Measurements from ENCODE around the gene CLBA1.

- TF ChIP-seq, protein P1, sequence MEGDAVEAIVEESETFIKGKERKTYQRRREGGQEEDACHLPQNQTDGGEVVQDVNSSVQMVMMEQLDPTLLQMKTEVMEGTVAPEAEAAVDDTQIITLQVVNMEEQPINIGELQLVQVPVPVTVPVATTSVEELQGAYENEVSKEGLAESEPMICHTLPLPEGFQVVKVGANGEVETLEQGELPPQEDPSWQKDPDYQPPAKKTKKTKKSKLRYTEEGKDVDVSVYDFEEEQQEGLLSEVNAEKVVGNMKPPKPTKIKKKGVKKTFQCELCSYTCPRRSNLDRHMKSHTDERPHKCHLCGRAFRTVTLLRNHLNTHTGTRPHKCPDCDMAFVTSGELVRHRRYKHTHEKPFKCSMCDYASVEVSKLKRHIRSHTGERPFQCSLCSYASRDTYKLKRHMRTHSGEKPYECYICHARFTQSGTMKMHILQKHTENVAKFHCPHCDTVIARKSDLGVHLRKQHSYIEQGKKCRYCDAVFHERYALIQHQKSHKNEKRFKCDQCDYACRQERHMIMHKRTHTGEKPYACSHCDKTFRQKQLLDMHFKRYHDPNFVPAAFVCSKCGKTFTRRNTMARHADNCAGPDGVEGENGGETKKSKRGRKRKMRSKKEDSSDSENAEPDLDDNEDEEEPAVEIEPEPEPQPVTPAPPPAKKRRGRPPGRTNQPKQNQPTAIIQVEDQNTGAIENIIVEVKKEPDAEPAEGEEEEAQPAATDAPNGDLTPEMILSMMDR (conservative IDR thresholded peaks at IDR 0.05; ENCODE audit: low read length): no peak
- no peak for TF ChIP-seq EZH2phosphoT487 (IDR thresholded peaks at IDR 0.05; ENCODE audit: borderline replicate concordance)
Measured at GRCh38 chr14:105030836-105031396, 45.3 kb downstream of the CLBA1 start.

Measured in Loucy (cell line).